WI38 (cell line): Measurements from ENCODE around the gene PRKCB.

ENCODE experiments used
- H3K4me3 ChIP-seq: 2 replicates; pipeline ENCODE4 v1.5.1; 2011; ENCODE audit warnings: low read depth, mild to moderate bottlenecking, control low read depth, low read length
- TF ChIP-seq, protein P1 (sequence below): IDR thresholded peaks from 2 replicates; pipeline ENCODE4 v1.5.1; 2012; ENCODE audit warnings: low read depth, mild to moderate bottlenecking, control low read depth, low read length

PRKCB gene

DNA sequence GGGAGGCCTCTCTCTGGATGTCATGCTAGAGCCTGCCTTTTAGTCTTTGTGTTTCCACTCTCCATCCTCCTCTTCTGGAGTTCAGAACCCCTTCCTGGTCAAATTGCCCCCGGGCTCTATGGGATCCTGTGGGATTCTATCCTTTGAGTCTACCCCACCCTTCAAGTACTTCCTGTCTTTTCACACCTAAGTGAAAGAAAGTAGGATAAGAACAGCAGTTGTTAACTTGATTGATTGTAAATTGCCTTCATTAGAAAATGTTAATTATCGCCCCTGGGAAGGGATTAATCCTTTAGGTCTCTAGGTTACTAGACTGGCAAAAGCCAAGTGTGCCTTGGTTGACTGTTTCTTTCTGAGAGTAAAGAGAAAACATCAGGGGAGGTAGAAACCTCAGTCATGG lies 30.1 kb downstream of the PRKCB start:
- H3K4me3 ChIP-seq, result no peak overlapping the region
- TF ChIP-seq, protein P1, sequence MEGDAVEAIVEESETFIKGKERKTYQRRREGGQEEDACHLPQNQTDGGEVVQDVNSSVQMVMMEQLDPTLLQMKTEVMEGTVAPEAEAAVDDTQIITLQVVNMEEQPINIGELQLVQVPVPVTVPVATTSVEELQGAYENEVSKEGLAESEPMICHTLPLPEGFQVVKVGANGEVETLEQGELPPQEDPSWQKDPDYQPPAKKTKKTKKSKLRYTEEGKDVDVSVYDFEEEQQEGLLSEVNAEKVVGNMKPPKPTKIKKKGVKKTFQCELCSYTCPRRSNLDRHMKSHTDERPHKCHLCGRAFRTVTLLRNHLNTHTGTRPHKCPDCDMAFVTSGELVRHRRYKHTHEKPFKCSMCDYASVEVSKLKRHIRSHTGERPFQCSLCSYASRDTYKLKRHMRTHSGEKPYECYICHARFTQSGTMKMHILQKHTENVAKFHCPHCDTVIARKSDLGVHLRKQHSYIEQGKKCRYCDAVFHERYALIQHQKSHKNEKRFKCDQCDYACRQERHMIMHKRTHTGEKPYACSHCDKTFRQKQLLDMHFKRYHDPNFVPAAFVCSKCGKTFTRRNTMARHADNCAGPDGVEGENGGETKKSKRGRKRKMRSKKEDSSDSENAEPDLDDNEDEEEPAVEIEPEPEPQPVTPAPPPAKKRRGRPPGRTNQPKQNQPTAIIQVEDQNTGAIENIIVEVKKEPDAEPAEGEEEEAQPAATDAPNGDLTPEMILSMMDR, result no peak

DNA sequence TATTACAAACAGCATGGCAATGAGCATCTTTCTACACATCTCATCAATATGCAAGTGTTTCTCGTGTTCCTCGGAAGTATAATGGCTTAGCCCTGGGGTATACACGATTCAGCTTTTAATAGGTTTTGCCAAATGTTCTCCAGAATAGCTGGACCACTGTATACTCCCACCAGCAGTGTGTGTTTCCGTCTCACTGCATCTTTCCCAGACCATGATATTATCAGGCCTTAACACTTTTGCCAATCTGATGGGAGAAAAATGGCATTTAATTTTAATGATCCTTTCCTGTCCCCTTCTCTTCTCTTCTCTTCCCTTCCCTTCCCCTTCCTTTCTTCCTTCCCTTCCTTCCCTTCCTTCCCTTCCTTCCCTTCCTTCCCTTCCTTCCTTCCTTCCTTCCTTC lies 30.8 kb downstream of the PRKCB start:
- no peak overlapping the region for H3K4me3 ChIP-seq
- TF ChIP-seq, protein P1, result no peak

DNA sequence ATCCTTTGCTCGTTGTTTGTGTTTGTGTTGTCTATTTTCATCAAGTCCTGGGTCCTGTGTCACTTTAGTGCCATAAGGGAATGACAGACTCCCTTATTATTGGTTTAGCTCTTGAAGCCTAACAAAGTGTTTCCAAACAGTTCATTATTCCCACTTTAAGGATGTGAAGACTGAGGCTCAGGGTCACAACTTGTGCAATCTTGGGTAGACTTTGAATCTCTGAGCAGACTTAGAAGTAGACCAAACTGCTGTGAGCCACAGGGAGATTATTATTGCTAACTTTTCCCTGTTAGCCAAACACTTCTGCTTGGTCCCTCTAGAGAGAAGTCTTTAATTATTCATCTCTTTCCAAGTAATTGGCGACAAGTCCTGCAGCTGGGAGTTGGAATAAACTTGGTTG lies 31.8 kb downstream of the PRKCB start:
- TF ChIP-seq, protein P1, result no peak
- no peak overlapping the region for H3K4me3 ChIP-seq

DNA sequence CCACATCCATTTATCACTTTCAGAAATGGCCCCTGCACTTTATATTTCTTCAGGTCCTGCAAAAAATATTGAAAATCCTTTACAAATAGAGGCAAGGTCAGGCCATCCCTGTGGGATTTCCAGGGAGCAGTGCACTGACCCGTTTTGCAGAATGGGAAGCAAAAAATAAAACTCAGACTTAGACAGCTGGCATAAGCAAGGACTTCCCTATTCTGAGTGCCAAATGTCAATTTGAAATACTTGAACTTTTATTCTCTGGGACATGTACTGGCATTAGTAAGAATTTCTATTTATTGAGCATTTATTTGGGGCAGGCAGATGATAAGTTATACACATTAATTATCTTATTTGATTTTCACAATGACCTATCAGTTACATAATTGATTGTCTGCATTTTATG lies 32.4 kb downstream of the PRKCB start:
- TF ChIP-seq, protein P1, result no peak
- H3K4me3 ChIP-seq, result no peak overlapping the region

DNA sequence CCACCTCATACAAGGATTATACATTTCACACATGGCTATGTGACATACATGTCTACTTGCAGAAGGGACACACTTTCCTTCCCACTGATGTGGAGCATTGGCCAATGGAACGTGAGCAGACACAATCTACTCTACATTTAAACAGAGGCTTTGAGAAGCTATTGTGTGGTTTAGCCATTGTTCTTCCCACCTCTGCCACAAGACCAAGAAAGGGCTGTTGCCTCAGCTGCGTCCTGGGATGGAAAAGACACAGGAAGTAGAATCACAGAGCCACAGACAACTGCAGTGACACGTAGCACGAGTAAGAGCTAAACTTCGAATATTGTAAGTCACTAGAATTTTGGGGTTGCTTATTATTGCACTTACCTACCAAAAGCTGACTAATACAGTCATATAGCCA lies 33.3 kb downstream of the PRKCB start:
- TF ChIP-seq, protein P1, result no peak
- H3K4me3 ChIP-seq, result no peak overlapping the region

DNA sequence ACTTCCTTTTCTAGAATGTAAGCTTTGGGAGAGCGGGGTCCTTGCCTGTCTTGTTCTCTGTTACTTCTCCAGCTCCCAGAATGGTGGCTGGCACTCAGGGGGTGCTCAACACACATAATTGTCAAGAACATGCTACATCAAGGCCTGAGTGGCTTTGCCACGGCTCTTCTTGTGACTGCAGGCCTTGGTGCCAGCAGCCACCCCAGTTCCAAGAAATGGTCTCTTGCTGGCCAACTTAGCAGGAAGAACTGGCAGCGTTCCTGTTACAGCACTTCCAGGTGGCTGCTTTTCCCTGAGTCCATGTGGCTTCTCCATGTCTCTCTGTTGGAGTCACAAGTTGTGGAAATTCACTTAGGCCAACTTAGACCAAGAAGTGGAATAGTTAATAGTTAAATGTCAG lies 36.1 kb downstream of the PRKCB start:
- TF ChIP-seq, protein P1, result no peak
- no peak overlapping the region for H3K4me3 ChIP-seq

DNA sequence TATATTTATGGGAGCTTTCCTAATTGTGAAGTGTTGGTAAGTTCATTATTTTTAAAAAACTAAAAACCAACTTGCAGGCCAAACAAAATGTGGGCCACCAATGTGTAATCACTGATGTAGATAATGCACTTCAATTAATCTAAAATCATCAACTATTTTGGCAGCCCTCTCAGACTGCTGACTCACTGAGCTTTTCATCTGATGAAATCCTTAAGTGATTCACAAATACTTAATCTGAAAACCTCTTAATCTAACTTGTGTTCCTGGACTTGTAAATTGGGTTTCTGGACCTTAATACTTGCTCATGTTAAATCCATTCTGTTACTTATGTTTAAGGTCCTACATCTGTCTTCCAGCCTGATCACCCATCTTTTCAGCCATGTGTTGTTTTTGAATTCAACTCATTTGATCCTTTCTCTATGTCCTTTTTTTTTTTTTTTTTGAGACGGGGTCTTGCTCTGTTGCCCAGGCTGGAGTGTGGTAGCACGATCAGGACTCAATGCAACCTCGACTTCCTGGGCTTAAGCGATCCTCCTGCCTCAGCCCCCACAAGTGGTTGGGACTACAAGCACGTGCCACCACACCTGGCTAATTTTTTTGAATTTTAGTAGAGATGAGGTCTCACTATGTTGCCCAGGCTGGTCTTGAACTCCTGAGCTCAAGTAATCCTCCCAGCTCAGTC lies 39.0 kb downstream of the PRKCB start:
- H3K4me3 ChIP-seq, result no peak overlapping the region
- TF ChIP-seq, protein P1, result no peak
